SJCRH30 (cell line): ENCODE results near the gene GRIK2. TPM values are rescaled to one million over a fixed set of nuclear protein-coding genes. Genes with fewer than 3 reads are reported as not detected.

Experiments
- DNase-seq, 2 experiments: peaks; one replicate each; pipeline ENCODE4 v3.0.0-alpha.2; 2015 to 2020
- H3K27ac ChIP-seq: fragments of 250-450 bp; sonication (Bioruptor Pico); 2 replicates; pipeline ENCODE4 v1.5.1; 2020; ENCODE audit warnings: mild to moderate bottlenecking, moderate library complexity
- H3K27me3 ChIP-seq: fragments of 250-450 bp; sonication (Bioruptor Pico); 2 replicates; pipeline ENCODE4 v1.5.1; 2020; ENCODE audit warnings: mild to moderate bottlenecking, moderate library complexity
- H3K36me3 ChIP-seq: fragments of 250-450 bp; sonication (Bioruptor Pico); 2 replicates; pipeline ENCODE4 v1.5.1; 2020; ENCODE audit warnings: mild to moderate bottlenecking, moderate library complexity
- H3K4me1 ChIP-seq: fragments of 250-450 bp; sonication (Bioruptor Pico); 2 replicates; pipeline ENCODE4 v1.5.1; 2020; ENCODE audit warnings: mild to moderate bottlenecking, moderate library complexity
- H3K4me3 ChIP-seq: fragments of 250-450 bp; sonication (Bioruptor Pico); 2 replicates; pipeline ENCODE4 v1.5.1; 2020; ENCODE audit warnings: mild to moderate bottlenecking, moderate library complexity
- H3K9me3 ChIP-seq: fragments of 250-450 bp; sonication (Bioruptor Pico); replicated peaks from 2 replicates; pipeline ENCODE4 v1.5.1; 2020; ENCODE audit warnings: mild to moderate bottlenecking, moderate library complexity
- total RNA-seq: library from RNA; depleted of rRNA; stranded (reverse); fragments of >200 nt; shearing (Covaris generic); gene quantifications from 2 replicates; pipeline ENCODE4 v1.2.3, GENCODE V29; 2014

GRIK2 gene
- total RNA-seq, 1 experiment from 2014 or later: 0.22 TPM

DNA sequence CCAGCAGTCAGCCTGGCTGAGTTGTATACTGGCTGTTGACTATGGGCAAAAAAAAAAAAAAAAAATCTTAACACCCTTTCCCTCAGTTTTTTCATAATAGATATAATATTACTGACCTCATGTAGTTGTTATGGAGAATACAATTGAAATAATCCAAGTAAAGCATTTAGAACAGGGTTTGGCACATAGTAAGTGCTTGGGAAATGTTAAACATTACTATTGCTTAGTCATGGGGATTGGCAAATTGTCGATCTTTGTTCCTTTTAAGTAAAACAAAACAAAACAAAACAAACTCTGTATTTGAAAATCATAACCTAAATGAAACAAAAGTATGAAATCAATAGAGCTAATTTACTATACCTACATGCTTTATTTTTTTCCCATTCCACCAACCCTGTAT is 458.4 kb downstream of the GRIK2 start:
- Histone ChIP-seq H3K4me1 (no peaks in the 10 kb centered on the region), H3K36me3 (no peaks in the 10 kb centered on the region), H3K27ac (no peak overlapping the region), H3K9me3 (no peaks in the 10 kb centered on the region), H3K4me3 (no peak overlapping the region), H3K27me3 (no peaks in the 10 kb centered on the region)
- DNase-seq: no peak

DNA sequence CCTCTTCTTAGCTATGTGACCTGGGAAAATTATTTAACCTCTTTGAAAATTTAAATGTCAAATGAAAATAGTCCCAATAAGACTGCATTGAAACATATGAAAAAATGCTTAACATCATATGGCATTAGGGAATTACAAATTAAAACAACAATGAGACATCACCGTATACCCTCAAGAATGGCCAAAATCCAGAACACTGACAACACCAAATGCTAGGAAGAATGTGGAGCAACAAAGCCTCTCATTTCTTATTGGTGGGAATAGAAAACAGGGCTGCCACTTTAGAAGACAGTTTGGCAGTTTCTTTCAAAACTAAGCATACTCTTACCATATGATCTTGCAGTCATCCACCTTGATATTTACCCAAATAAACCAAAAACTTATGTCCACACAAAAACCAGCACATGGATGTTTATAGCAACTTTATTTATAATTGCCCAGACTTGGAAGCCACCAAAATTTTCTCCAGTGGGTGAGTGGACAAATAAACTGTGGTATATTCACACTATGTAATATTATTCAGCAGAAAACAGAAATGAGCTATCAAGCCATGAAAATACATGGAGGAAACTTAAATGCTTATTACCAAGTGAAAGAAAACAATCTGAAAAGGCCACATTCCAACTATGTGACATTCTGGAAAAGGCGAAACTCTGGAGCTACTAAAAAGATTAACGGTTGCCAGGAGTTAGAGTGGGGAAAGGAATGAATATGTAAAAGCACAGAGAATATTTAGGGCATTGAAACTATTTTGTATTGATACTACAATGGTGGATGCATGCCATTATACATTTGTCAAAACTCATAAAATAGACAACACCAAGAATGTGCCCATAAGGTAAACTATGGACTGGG is 459.9 kb downstream of the GRIK2 start:
- Histone ChIP-seq H3K4me1 (no peaks in the 10 kb centered on the region), H3K4me3 (no peak overlapping the region), H3K27ac (no peak overlapping the region), H3K9me3 (no peaks in the 10 kb centered on the region), H3K36me3 (no peaks in the 10 kb centered on the region), H3K27me3 (no peaks in the 10 kb centered on the region)
- DNase-seq: no peak

DNA sequence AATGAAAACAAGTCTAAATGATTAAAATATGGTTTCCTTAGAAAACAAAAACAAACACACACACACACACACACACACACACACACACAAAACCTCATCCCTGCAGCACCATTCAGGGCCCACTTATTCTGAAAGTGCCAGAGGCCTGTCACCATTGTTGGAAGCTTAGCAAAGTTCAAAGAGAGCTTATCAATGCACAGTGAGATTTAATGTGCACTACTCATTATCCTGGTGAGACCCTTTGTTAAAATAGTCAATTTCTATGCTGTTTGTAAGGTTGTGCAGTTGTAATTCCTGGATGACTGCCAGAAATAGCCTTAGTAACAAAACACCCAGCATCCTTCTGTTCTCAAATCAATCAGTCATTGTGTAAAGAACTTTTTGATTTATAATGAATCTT is 482.9 kb downstream of the GRIK2 start:
- Histone ChIP-seq H3K27me3 (no peaks in the 10 kb centered on the region), H3K27ac (no peak overlapping the region), H3K4me3 (no peak overlapping the region), H3K9me3 (no peaks in the 10 kb centered on the region), H3K4me1 (no peaks in the 10 kb centered on the region), H3K36me3 (no peaks in the 10 kb centered on the region)
- DNase-seq: no peak

DNA sequence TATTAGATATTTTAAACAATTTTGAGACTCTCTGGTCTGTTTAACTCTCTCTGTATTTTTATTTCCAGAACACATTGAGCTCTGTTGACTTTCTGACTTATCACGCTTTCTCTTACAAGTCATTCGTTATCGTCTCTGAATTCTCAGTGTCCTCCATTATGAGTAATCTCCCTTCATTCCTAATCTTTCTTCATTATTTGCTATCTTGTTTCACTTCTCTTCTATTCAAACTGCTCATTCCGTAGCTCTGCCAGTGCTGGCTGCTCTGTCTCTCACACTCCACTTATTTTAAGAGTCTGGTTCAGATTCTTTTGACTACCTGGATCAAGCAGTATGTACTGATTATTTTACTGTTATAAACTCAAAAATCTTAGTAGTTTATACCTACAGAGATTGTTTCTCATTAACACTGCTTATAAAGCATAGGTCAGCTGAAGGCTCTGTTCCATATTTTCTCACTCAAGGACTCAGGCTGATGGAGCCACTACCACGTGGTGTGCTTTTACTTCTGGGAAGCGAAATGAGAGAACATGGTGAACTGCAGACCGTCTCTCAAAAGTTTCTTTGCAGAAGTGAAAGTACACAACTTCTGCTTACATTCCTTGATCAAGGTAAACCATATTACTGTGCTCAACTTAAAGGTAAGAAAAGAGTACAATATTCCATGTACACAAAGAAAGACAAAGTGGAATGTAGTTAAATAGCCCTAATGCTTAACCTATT is 485.2 kb downstream of the GRIK2 start:
- Histone ChIP-seq H3K9me3 (no peaks in the 10 kb centered on the region), H3K27me3 (no peaks in the 10 kb centered on the region), H3K36me3 (no peaks in the 10 kb centered on the region), H3K4me1 (no peaks in the 10 kb centered on the region), H3K4me3 (no peak overlapping the region), H3K27ac (no peak overlapping the region)
- DNase-seq: no peak

DNA sequence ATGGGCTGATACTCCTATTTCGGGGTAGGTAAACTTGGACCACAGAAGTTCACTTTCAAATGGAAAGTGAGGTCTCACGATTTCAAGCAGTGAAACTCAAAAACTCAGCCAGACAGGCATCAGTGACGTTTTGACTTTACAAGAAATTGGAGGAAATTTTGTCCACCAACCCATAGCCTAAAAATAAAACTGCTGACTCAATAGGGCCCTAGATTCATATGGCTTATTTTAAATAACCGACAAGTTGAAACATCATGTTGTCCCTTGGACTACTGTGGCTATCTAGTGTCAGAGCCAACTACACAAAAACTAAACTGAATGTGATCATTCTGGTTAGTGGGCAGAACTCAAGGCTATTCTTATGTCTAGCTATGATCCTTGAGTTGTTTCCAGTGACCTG is 486.3 kb downstream of the GRIK2 start:
- H3K27me3 ChIP-seq: no peaks in the 10 kb centered on the region
- H3K9me3 ChIP-seq: no peaks in the 10 kb centered on the region
- no peaks in the 10 kb centered on the region for H3K36me3 ChIP-seq
- H3K4me1 ChIP-seq: no peaks in the 10 kb centered on the region
- H3K4me3 ChIP-seq: no peak overlapping the region
- no peak overlapping the region for H3K27ac ChIP-seq
- DNase-seq: no peak

DNA sequence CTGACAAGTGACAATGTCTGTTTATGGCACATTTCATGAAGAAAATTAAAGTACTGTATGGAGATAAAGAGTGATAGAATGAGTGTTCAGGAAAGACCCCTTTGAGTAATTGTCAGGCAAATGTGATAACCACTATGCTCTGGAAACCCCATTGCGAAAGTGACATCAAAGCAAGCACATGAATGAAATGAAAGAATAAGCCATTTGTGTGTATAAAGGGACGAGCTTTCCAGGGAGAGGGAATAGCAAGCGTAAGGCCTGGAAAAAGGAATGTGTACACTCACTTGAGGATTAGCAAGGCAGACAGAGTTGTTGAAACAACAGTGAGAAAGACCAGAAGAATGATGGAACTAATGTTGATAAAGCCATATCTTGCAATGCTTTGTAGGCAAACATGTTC is 490.0 kb downstream of the GRIK2 start:
- DNase-seq: no peak
- Histone ChIP-seq H3K9me3 (no peaks in the 10 kb centered on the region), H3K4me1 (no peaks in the 10 kb centered on the region), H3K27ac (no peak overlapping the region), H3K36me3 (no peaks in the 10 kb centered on the region), H3K4me3 (no peak overlapping the region), H3K27me3 (no peaks in the 10 kb centered on the region)

DNA sequence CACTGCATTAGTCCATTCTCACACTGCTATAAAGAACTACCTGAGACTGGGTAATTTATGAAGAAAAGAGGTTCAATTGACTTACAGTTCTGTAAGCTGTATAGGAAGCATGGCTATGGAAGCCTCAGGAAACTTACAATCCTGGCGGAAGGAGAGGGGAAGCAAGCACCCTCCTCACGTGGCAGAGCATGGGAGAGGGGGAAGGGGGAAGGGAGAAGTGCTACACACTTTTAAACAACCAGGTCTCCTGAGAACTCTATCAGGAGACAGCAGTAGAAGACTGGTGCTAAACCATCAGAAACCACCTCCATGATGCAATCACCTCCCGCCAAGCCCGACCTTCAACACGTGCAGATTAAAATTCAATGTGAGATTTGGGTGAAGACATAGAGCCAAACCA is 494.0 kb downstream of the GRIK2 start:
- H3K36me3 ChIP-seq: no peaks in the 10 kb centered on the region
- no peak overlapping the region for H3K4me3 ChIP-seq
- no peaks in the 10 kb centered on the region for H3K9me3 ChIP-seq
- no peaks in the 10 kb centered on the region for H3K27me3 ChIP-seq
- H3K27ac ChIP-seq: no peak overlapping the region
- no peaks in the 10 kb centered on the region for H3K4me1 ChIP-seq
- no peak for DNase-seq

DNA sequence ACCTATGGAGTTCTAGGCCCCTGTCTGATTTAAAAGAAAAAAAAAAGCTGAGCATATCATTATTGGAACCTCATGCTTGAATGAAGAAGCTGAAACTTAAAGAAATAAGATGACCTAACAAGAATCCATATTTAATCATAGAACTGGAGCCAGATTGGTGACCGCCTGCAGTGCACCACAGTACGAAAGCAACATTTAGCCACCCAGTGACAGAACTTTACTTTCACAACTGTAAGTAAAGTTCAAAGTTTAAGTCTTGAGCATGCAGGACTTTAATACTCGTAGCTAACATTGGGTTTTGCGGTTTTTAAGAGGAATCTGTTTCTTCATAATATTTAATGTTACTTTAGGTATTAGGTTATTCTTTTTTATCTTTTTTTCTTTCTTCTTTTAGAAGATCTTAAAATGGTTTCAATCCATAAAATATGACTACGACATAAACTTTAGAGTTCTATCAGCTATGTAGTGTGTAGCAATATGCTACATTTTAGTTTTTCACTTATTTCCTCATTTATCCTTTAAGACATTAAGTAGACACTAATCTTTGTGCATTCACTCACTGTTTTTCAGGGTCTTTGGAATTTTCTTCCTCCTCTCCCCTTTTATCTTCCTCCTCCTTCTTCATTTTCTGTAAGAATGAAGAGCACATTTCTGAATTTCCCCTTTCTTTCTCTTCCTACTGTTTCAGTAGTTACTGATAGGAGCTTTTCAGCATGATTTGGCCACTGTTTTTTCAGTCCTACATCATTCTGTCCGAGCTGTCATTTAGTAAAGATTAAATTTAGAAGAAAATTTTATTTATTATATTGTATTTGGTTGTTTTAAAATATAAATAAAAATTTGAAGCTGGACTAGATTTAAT is 514.1 kb downstream of the GRIK2 start:
- no peak overlapping the region for H3K4me3 ChIP-seq
- H3K4me1 ChIP-seq: no peaks in the 10 kb centered on the region
- H3K36me3 ChIP-seq: no peaks in the 10 kb centered on the region
- H3K9me3 ChIP-seq: no peaks in the 10 kb centered on the region
- H3K27ac ChIP-seq: no peak overlapping the region
- no peak for DNase-seq
- H3K27me3 ChIP-seq: no peaks in the 10 kb centered on the region

DNA sequence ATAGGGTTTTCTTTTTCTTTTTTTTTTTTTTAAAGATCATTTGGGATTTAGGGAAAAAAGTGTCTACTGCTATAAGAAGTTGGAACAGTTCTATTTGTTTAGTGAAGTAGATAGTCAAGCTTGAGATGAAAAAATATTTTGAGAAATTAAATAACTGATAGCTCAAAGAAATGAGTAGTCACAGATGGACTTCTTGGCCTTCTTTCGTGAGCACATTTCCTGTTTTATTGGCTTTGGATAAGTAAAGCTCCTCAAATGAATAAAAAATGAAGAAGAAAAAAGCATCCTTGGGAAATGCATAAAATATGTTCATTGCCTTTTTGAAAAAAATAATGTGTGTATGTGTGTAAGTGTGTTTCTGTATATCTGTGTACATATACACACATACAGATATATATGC is 515.9 kb downstream of the GRIK2 start:
- no peaks in the 10 kb centered on the region for H3K27me3 ChIP-seq
- no peaks in the 10 kb centered on the region for H3K9me3 ChIP-seq
- DNase-seq: no peak
- H3K36me3 ChIP-seq: no peaks in the 10 kb centered on the region
- no peak overlapping the region for H3K27ac ChIP-seq
- H3K4me1 ChIP-seq: no peaks in the 10 kb centered on the region
- H3K4me3 ChIP-seq: no peak overlapping the region

DNA sequence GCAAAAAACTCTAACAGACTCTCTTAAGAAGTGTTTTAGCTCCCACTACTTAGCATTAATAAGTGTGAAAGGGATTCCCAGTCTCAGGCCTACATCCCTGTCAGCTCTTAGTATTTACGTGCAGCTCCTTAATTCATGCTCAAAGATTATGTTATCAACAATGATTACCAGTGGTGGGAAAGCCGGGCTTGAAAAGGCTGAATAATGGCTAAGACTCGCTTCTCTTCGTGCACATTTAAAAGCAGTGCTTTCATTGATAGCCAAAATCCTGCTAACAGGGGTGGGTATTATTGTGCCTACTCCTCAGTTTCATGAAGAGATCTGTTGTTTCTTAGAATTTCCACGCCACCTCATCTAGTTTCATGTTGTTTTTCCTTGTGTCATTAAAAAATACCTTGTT is 518.8 kb downstream of the GRIK2 start:
- Histone ChIP-seq H3K27ac (no peak overlapping the region), H3K36me3 (no peaks in the 10 kb centered on the region), H3K27me3 (no peaks in the 10 kb centered on the region), H3K4me3 (no peak overlapping the region), H3K9me3 (no peaks in the 10 kb centered on the region), H3K4me1 (no peaks in the 10 kb centered on the region)
- no peak for DNase-seq

DNA sequence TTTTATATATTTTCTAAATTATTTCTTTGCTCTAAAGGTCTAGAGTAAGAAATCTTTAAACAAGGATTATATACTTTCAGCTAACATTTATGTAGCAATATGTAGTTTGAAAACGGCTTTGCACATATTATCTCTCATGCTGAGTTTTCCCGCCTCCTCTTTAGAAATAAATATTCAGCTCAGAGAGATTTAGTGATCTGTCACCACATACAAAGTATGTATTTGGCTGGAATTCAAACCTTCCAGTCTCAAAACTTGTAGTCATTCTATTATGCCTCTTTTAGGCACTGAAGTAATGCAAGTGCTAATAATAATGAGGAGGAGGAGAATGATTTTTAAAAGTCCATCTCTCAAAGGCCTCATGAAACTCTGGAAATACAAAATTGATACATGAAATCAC is 525.0 kb downstream of the GRIK2 start:
- no peaks in the 10 kb centered on the region for H3K9me3 ChIP-seq
- H3K4me1 ChIP-seq: no peaks in the 10 kb centered on the region
- no peaks in the 10 kb centered on the region for H3K36me3 ChIP-seq
- DNase-seq: no peak
- no peak overlapping the region for H3K27ac ChIP-seq
- H3K4me3 ChIP-seq: no peak overlapping the region
- no peaks in the 10 kb centered on the region for H3K27me3 ChIP-seq

DNA sequence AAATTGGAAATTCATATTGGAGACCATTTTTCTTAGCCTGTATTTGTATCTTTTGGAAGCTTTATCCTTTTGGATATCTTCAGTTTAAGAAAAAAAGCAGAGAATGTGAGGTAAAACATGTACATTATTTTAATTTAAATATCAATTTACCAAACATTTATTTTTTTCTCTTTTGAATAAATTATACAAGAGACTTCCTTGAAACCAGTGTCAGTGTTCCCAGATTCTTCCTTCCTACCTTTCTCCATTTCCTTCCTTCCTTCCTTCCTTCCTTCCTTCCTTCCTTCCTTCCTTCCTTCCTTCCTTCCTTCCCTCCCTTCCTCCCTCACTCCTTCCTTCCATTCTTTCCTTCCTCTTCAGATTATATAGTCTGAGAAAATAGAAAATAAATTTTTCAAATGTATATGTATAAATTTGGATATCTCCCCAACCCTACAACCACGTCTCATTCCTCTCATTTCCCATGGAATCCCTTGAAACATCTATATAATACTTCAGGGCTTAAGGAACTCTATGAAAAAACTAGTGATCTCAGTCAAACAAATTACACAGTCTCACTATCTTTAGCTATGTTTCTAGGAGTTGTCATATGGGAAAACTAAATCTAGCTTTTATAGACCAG is 528.4 kb downstream of the GRIK2 start:
- Histone ChIP-seq H3K4me3 (no peak overlapping the region), H3K36me3 (no peaks in the 10 kb centered on the region), H3K27me3 (no peaks in the 10 kb centered on the region), H3K9me3 (no peaks in the 10 kb centered on the region), H3K4me1 (no peaks in the 10 kb centered on the region), H3K27ac (no peak overlapping the region)
- no peak for DNase-seq

DNA sequence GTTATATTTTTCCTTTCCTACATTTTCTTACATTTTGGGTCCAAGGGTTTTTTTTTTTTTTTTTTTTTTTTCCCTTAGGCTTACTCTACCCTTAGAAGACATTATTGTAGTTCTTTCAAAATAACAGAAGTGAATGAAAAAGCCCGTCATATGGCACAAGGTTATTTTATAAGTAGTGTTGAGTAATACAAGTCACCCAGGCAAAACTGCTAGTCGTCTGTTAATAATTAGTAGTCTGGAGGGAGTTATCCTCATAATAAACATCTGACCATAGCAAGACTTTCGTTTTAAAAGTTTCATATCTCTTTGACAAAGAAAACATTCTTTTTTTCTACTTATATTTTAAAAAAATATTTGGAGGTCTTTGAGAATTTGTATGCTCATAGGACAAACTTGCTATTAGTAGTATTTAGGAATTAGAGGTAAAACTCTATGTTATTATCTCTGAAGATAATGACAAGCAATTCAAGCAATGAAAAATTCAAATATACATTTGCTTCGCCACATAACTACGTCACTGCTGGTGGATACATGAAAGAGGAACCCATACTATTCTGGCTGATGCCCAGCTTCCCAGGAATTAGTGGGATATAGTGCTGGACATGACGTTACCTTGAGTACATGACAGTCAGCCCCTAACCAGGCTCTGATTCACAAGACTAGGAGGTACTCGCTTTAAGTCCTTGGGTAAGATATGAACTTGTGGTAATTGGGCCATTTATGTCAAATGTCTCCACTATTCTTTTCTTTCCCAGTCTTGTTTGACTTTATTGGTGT is 532.8 kb downstream of the GRIK2 start:
- H3K36me3 ChIP-seq: no peaks in the 10 kb centered on the region
- no peak for DNase-seq
- no peaks in the 10 kb centered on the region for H3K4me1 ChIP-seq
- H3K9me3 ChIP-seq: no peaks in the 10 kb centered on the region
- H3K4me3 ChIP-seq: no peak overlapping the region
- H3K27ac ChIP-seq: no peak overlapping the region
- H3K27me3 ChIP-seq: peaks cover 3% of the 10 kb centered on the region; the same call in 1 of the 2 replicates

DNA sequence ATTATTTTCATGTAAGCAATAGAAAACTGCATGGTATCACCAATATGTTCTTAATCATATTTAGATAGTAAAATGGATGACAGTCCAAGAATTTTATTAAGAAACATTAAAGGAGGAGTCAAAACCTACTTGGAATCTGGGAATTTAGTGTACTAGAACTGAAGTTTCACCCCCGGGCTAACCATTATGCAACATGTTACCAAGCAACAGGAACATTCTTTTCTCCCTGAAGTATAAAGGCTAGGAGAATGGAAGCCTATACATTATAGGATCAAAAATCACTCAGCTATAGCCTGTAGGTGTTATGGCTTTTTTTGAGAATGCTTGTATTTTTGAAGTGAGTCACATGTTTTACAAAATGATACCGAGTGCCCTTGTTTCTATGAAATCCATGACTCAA is 538.3 kb downstream of the GRIK2 start:
- Histone ChIP-seq H3K9me3 (no peaks in the 10 kb centered on the region), H3K27me3 (peaks cover 3% of the 10 kb centered on the region; the same call in 1 of the 2 replicates), H3K4me1 (no peaks in the 10 kb centered on the region), H3K36me3 (no peaks in the 10 kb centered on the region), H3K27ac (no peak overlapping the region), H3K4me3 (no peak overlapping the region)
- no peak for DNase-seq
